ENCODE data around the gene BASP1.
A peak's percentile ranks its signal among the peaks of the same experiment; 100 is the strongest.

BASP1 gene

DNA sequence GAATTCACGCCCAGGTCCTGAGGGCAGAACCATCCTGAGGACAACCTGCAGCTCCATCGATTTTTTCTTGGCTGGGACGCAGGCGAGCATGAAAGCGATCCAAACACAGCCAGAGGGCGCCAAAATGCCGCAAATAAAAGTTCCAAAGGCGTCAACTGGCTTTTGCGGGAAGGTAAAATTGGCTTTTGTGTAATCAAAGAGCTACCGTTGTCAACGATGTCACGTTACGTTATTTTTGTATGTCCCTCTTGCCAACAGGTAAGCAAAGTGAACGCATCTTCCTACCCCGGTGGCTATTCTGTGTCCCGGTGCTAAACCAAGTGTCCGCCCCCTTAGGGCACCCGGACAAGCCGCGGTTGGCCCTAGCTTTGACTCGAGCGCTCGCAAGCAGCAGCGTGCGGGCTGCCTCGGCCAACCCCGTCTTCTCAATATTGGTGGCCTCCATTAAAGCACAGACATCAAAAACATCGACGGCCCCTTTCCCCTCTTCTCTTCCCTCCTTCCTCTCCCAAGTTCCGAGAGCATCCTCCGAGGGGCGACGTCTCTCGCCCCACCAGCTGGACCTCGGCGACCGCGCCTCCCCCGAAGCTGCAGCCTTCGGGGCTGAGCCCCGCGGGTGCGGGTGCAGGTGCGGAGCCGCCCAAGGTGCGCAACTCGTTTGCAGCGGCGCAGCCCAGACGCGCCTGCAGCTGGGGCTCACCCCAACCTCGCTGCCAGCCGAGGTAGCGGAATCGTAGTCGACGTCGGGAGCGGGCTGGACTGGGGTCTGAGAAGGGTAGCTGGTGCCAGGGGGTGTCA lies 1.1 kb upstream of the BASP1 start:
- H3K9me3 ChIP-seq (ENCODE audit: control insufficient read depth, insufficient read depth, low read depth, low read length): no peaks in the 10 kb centered on the region
- H3K27me3 ChIP-seq (ENCODE audit: control insufficient read depth, insufficient read depth, low read length): no peaks in the 10 kb centered on the region
- H3K9ac ChIP-seq (ENCODE audit: low read length): peak overlapping the region; percentile 41
- H3K4me3 ChIP-seq (ENCODE audit: low read depth, low read length): peak overlapping the region; percentile 79
- peaks cover 5% of the 10 kb centered on the region; the same call in 1 of the 2 replicates for H3K36me3 ChIP-seq (ENCODE audit: control insufficient read depth, insufficient read depth, low read length)
- peaks cover 44% of the 10 kb centered on the region for H3K4me1 ChIP-seq (ENCODE audit: control insufficient read depth, insufficient read depth, low read length)
- no peak overlapping the region for H3K27ac ChIP-seq (ENCODE audit: low read depth, low read length)

DNA sequence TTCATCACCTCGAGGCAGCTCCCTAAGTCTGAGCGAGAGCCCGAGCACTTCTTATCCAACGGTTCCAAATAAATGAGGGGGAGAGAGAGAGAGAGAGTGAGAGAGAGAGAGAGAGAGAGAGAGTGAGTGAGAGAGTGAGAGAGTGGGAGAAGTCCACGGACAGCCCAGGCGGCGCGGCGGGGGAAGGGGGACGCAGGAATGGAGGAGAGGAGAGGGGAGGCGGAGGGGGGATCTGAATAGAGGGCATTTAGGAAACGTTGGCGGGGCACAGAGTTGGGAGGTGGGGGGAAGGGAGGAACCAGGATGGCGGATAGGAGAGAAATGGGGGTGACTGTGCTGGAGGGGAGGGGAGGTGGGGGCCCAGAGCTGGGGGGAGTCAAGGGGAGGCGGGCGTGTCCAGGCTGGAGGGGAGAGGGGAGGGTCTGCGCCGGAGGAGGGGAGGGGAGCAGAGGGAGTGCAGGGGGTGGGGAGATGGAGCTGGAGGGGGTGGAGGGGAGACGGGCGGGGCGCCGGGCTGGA lies 398 bp upstream of the BASP1 start:
- Histone ChIP-seq H3K27me3 (ENCODE audit: control insufficient read depth, insufficient read depth, low read length) (no peaks in the 10 kb centered on the region), H3K27ac (ENCODE audit: low read depth, low read length) (no peak overlapping the region), H3K9me3 (ENCODE audit: control insufficient read depth, insufficient read depth, low read depth, low read length) (no peaks in the 10 kb centered on the region), H3K4me1 (ENCODE audit: control insufficient read depth, insufficient read depth, low read length) (peaks cover 47% of the 10 kb centered on the region), H3K4me3 (ENCODE audit: low read depth, low read length) (peak overlapping the region; percentile 79), H3K36me3 (ENCODE audit: control insufficient read depth, insufficient read depth, low read length) (peaks cover 5% of the 10 kb centered on the region; the same call in 1 of the 2 replicates), H3K9ac (ENCODE audit: low read length) (peak overlapping the region; percentile 41)

DNA sequence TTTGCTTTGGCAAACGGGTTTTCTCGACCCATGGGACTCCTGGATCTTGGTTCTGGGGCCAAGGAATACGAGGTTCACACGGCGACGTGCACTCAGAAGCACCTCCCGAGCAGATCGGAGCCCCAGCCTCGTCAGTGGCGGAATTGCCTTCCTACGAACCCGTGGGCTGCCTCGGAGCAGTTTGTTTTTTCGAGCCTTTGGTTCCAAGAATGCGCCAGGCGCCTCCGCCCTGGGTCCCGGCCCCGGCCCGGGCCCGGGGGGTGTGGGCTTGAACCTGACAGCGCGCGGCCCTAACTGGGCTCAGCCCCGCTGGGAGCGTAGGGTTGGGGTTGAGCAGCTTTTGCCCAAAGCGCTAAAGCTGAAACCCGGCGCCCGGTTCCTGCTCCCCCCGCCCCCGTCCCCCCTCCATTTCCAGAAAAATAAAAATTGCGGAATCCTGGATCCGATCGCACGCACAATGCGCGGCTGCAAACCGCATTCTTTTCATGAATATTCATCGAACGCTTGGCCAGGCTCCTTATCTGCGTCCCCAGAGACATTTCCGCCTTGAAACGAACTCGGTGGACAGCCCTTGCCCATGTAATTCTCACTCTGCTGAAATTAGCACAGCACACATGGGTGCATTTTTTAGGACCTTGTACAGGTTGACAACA lies 1.0 kb downstream of the BASP1 start:
- Histone ChIP-seq H3K36me3 (ENCODE audit: control insufficient read depth, insufficient read depth, low read length) (peaks cover 5% of the 10 kb centered on the region; the same call in 1 of the 2 replicates), H3K4me3 (ENCODE audit: low read depth, low read length) (peak overlapping the region; percentile 87), H3K9me3 (ENCODE audit: control insufficient read depth, insufficient read depth, low read depth, low read length) (no peaks in the 10 kb centered on the region), H3K27me3 (ENCODE audit: control insufficient read depth, insufficient read depth, low read length) (no peaks in the 10 kb centered on the region), H3K27ac (ENCODE audit: low read depth, low read length) (peak overlapping the region; percentile 63; the same call in 1 of the 2 replicates), H3K4me1 (ENCODE audit: control insufficient read depth, insufficient read depth, low read length) (peaks cover 55% of the 10 kb centered on the region), H3K9ac (ENCODE audit: low read length) (peak overlapping the region; percentile 83)

DNA sequence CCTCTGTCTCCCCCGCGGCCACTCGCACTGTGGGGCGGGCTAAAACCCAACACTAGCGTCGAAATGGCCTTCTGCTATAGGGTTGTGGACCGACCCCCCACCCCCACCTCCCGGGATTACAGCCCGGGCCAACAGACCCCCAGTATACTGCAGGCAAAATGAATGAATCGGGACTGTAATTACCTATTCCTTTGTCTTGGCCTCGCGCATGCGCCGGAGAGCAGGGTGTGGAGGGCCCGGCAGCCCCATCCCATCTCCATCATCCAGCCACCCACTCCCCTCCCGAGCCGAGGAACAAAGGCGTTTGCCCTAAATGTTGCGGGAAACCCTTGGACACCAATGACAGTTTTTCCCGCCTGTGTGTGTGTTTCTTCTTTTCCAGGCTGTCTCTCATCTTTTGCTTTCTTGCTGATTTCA lies 1.6 kb downstream of the BASP1 start:
- Histone ChIP-seq H3K4me1 (ENCODE audit: control insufficient read depth, insufficient read depth, low read length) (peaks cover 56% of the 10 kb centered on the region), H3K9ac (ENCODE audit: low read length) (peak overlapping the region; percentile 83), H3K27ac (ENCODE audit: low read depth, low read length) (peak overlapping the region; percentile 63; the same call in 1 of the 2 replicates), H3K4me3 (ENCODE audit: low read depth, low read length) (peak overlapping the region; percentile 87), H3K9me3 (ENCODE audit: control insufficient read depth, insufficient read depth, low read depth, low read length) (no peaks in the 10 kb centered on the region), H3K36me3 (ENCODE audit: control insufficient read depth, insufficient read depth, low read length) (peaks cover 5% of the 10 kb centered on the region; the same call in 1 of the 2 replicates), H3K27me3 (ENCODE audit: control insufficient read depth, insufficient read depth, low read length) (no peaks in the 10 kb centered on the region)

DNA sequence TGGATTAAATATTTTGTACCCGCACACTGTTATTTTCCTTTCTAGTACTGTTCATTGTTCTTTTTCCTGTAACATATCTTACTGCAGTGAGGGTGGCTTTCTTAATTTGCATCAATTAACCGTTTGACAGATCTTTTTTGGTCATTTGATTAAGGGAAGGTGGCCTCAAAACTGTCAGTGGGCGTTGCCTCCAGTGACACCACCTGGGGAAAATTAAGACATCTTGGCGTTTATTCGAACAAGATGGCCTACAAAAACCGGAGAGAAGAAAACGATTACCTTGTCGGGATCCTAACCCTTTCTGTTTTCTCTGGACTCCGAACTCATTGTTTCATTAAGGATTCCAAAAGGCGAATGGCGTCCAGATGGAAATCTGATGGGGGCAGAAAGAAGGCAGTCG lies 2.0 kb downstream of the BASP1 start:
- H3K9ac ChIP-seq (ENCODE audit: low read length): peak overlapping the region; percentile 83
- no peaks in the 10 kb centered on the region for H3K9me3 ChIP-seq (ENCODE audit: control insufficient read depth, insufficient read depth, low read depth, low read length)
- no peaks in the 10 kb centered on the region for H3K27me3 ChIP-seq (ENCODE audit: control insufficient read depth, insufficient read depth, low read length)
- no peak overlapping the region for H3K27ac ChIP-seq (ENCODE audit: low read depth, low read length)
- peaks cover 57% of the 10 kb centered on the region for H3K4me1 ChIP-seq (ENCODE audit: control insufficient read depth, insufficient read depth, low read length)
- peak overlapping the region; percentile 87 for H3K4me3 ChIP-seq (ENCODE audit: low read depth, low read length)
- peaks cover 5% of the 10 kb centered on the region; the same call in 1 of the 2 replicates for H3K36me3 ChIP-seq (ENCODE audit: control insufficient read depth, insufficient read depth, low read length)

DNA sequence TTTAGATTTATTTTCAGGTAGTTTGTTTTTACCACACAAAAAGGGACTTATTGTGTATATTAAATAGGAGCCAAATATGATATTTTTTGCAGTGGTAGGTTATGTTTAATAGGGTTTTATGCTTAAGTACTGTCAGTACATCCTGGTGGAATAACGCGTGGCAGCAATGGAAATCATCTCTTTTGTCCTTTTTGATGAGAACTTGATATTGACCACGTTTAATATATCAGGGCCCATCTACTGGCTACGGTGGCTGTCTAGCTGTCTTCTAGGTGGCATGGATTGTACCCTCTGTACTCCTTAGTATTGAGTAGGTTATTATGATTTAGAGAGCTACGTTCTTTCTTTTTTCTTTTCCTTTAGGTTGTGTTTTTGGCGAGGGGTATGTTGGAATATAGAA lies 2.6 kb downstream of the BASP1 start:
- Histone ChIP-seq H3K27ac (ENCODE audit: low read depth, low read length) (no peak overlapping the region), H3K9ac (ENCODE audit: low read length) (no peak overlapping the region), H3K4me3 (ENCODE audit: low read depth, low read length) (peak overlapping the region; percentile 87), H3K4me1 (ENCODE audit: control insufficient read depth, insufficient read depth, low read length) (peaks cover 62% of the 10 kb centered on the region), H3K36me3 (ENCODE audit: control insufficient read depth, insufficient read depth, low read length) (peaks cover 9% of the 10 kb centered on the region; the same call in 1 of the 2 replicates), H3K27me3 (ENCODE audit: control insufficient read depth, insufficient read depth, low read length) (no peaks in the 10 kb centered on the region), H3K9me3 (ENCODE audit: control insufficient read depth, insufficient read depth, low read depth, low read length) (no peaks in the 10 kb centered on the region)

DNA sequence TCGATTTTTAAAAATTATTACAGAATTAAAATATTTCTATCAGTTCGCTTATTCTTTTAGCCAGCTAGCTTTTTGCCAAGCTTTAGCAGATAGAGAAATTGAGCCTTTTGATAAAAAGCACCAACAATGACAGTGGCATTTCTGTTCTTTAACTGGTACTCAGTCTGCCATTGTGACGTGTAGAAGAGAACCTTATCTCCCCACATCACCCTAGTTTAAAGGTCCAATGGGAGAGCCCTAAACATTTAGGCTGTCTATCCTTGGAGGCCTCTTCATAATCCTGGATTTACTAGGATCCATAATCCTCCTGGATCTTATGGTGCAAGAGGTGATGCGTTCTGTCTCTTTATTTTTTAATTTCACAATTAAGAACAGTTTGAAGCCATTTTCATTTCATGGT lies 3.0 kb downstream of the BASP1 start:
- Histone ChIP-seq H3K27me3 (ENCODE audit: control insufficient read depth, insufficient read depth, low read length) (no peaks in the 10 kb centered on the region), H3K9ac (ENCODE audit: low read length) (no peak overlapping the region), H3K9me3 (ENCODE audit: control insufficient read depth, insufficient read depth, low read depth, low read length) (no peaks in the 10 kb centered on the region), H3K27ac (ENCODE audit: low read depth, low read length) (no peak overlapping the region), H3K4me1 (ENCODE audit: control insufficient read depth, insufficient read depth, low read length) (peaks cover 60% of the 10 kb centered on the region), H3K4me3 (ENCODE audit: low read depth, low read length) (no peak overlapping the region), H3K36me3 (ENCODE audit: control insufficient read depth, insufficient read depth, low read length) (peaks cover 9% of the 10 kb centered on the region; the same call in 1 of the 2 replicates)

DNA sequence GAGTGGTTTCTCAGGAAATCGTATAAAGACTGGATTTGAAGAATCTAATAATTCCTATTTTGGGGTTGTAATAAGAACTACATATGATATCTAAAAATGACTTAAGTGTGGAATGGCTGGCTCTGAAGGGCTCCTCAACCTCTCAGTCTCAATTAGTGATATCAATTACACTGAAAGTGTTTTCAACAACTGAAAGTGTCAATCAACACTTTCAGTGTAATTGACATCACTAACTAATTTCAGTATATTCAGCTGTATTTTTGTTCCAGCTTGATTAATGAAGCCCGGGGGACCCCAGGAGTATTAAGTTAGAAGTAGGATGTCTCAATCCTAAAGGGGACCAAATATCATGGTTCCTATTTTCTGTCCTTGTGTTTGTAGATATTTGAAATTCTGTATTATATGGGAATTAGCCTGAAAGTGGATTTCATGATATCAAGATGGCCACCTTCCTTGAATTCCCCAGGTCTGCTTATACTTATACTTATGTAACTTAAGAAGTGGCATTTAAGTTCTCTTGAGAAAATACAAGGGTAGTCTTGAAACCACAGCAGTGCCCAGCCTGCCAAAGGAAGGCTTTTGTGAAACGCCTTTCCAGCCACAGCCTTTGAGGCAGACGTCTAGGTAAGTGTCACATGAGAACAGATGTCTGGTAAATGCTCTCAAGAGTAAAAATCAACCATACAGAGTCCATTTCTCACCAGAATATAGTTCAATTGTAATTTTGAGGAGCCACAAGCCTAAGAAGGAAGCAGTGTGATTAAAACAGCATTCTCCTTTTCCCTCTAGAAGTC lies 4.6 kb downstream of the BASP1 start:
- no peak overlapping the region for H3K9ac ChIP-seq (ENCODE audit: low read length)
- H3K9me3 ChIP-seq (ENCODE audit: control insufficient read depth, insufficient read depth, low read depth, low read length): no peaks in the 10 kb centered on the region
- H3K36me3 ChIP-seq (ENCODE audit: control insufficient read depth, insufficient read depth, low read length): peaks cover 9% of the 10 kb centered on the region; the same call in 1 of the 2 replicates
- 0 out of 2 replicates have a peak overlapping the region, but pooled peaks have one; percentile 11 for H3K4me3 ChIP-seq (ENCODE audit: low read depth, low read length)
- H3K27me3 ChIP-seq (ENCODE audit: control insufficient read depth, insufficient read depth, low read length): no peaks in the 10 kb centered on the region
- H3K27ac ChIP-seq (ENCODE audit: low read depth, low read length): no peak overlapping the region
- peaks cover 58% of the 10 kb centered on the region for H3K4me1 ChIP-seq (ENCODE audit: control insufficient read depth, insufficient read depth, low read length)

DNA sequence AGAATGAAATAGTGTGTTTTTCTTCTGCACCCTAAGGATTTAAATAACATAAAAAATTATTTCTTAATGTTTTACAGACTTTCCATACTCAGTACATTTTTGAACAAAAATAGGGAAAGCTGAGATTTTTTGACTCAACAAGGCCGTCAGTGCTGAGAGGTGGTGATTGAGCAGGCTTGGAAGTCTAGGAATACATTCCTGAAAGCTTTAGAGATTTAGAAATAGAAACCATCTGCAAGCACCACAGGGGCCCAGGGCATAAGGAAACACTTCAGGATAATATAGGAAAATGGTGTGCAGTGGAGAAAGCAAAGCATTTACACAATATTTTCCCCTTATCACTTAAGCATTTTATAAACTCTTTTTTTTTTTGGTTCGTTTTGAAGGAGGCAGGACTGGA lies 5.2 kb downstream of the BASP1 start:
- H3K36me3 ChIP-seq (ENCODE audit: control insufficient read depth, insufficient read depth, low read length): peaks cover 10% of the 10 kb centered on the region
- H3K27ac ChIP-seq (ENCODE audit: low read depth, low read length): no peak overlapping the region
- no peak overlapping the region for H3K9ac ChIP-seq (ENCODE audit: low read length)
- H3K27me3 ChIP-seq (ENCODE audit: control insufficient read depth, insufficient read depth, low read length): no peaks in the 10 kb centered on the region
- peak overlapping the region; percentile 11; the same call in 1 of the 2 replicates for H3K4me3 ChIP-seq (ENCODE audit: low read depth, low read length)
- H3K4me1 ChIP-seq (ENCODE audit: control insufficient read depth, insufficient read depth, low read length): peaks cover 58% of the 10 kb centered on the region
- no peaks in the 10 kb centered on the region for H3K9me3 ChIP-seq (ENCODE audit: control insufficient read depth, insufficient read depth, low read depth, low read length)

DNA sequence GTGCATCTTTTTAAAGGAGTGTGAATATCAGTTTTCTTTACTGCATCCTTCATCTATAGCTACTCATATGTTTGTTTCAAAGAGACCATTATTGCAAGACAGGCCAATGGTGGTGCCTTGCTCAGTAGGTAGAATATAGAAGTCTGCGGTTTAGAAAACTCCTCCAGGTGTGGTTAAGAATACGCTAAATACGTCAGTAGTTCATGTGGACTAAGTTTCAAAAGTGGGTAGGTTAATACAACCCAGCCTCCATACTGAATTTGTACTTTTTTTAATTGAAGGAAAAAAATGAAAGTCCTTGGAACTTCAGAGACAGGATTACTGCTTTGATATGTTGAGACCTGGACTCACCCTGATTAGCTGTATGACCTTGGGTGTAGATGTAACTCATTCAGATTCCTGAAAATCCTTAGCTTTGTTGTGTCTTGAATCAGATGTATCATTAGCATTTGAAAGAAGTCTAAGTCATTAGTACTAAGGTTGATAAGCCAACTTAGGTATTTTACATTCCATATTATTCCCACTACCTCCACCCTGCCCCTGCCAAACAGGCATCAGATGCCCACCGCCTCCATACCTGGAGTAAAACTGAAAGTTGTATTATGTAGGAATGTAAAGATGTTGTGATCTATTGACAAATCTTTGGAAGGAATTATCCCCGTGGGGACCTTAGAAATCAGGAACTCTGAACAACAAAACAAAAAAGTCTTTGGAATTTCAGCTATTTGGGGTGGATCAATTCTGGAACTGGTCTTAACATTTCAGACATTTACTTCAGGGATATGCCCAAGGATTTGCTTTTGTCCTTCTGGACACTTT lies 6.1 kb downstream of the BASP1 start:
- Histone ChIP-seq H3K27me3 (ENCODE audit: control insufficient read depth, insufficient read depth, low read length) (no peaks in the 10 kb centered on the region), H3K4me1 (ENCODE audit: control insufficient read depth, insufficient read depth, low read length) (peaks cover 59% of the 10 kb centered on the region), H3K9ac (ENCODE audit: low read length) (no peak overlapping the region), H3K27ac (ENCODE audit: low read depth, low read length) (peak overlapping the region; percentile 20), H3K4me3 (ENCODE audit: low read depth, low read length) (peak overlapping the region; percentile 2; the same call in 1 of the 2 replicates), H3K9me3 (ENCODE audit: control insufficient read depth, insufficient read depth, low read depth, low read length) (no peaks in the 10 kb centered on the region), H3K36me3 (ENCODE audit: control insufficient read depth, insufficient read depth, low read length) (peaks cover 18% of the 10 kb centered on the region)
